GM23338 (cell line): ENCODE measurements around the gene RGCC. TPM values are rescaled to one million over a fixed set of nuclear protein-coding genes. Genes with fewer than 3 reads are reported as not detected.

Experiments used
- EZH2 ChIP-seq: fragments of 200-600 bp; sonication (generic); IDR thresholded peaks from one replicate; pipeline ENCODE4 v1.8.0; 2017; ENCODE audit warnings: antibody characterized with exemption, mild to moderate bottlenecking, low read depth; ENCODE audit not compliant: unreplicated experiment
- NANOG ChIP-seq: IDR thresholded peaks from 2 replicates; pipeline ENCODE4 v1.6.1; 2016; ENCODE audit warnings: antibody characterized with exemption, borderline replicate concordance
- REST ChIP-seq: IDR thresholded peaks from one replicate; pipeline ENCODE4 v1.6.1; 2018; ENCODE audit warnings: antibody characterized with exemption; ENCODE audit not compliant: unreplicated experiment
- ZNF462 ChIP-seq: fragments of 250-450 bp; sonication (Bioruptor Pico); IDR thresholded peaks from 2 replicates; pipeline ENCODE4 v1.5.0; 2020; ENCODE audit warnings: mild to moderate bottlenecking, moderate library complexity
- polyA plus RNA-seq: library from polyadenylated mRNA; unstranded; fragments of >200 nt; fragmentation: Nextera tagmentation; extraction: Ambion mirVana; gene quantifications from 2 replicates; pipeline ENCODE4 v1.2.1, GENCODE V29; 2016
- total RNA-seq: library from RNA; depleted of rRNA; stranded (reverse); fragments of >200 nt; shearing (Covaris generic); gene quantifications from 2 replicates; pipeline ENCODE4 v1.2.3, GENCODE V29; 2014

RGCC gene
- total and polyA plus RNA-seq, 2 experiments from 2014 or later = 0.65 to 0.66 TPM

- TF ChIP-seq REST = no peak
- no peak for TF ChIP-seq ZNF462 (CRISPR knock-in tag)
- TF ChIP-seq NANOG = no peak
- peak; percentile 59 for TF ChIP-seq EZH2
Observed at GRCh38 chr13:41458187-41458760, 924 bp downstream of the RGCC start (continued).
